Esophagus muscularis mucosa (tissue), 3 donors: Measurements from ENCODE around the gene MED29.

Source experiments
- CTCF ChIP-seq, 3 experiments: fragments of 200-600 bp in 2 of 3; fragments of 450-650 bp in 1 of 3; sonication (generic) in 2 of 3; IDR thresholded peaks; one replicate each; pipeline ENCODE4 v1.5.1; 2017 to 2019; ENCODE audit warnings: antibody characterized with exemption in 3 of 3, mild to moderate bottlenecking in 2 of 3, moderate library complexity in 1 of 3
- POLR2A ChIP-seq: fragments of 450-650 bp; IDR thresholded peaks from one replicate; pipeline ENCODE4 v1.6.1; 2017; ENCODE audit warnings: antibody characterized with exemption, moderate library complexity, mild to moderate bottlenecking, low read depth
- POLR2AphosphoS5 ChIP-seq, 2 donors: sonication (generic); formaldehyde crosslinking; IDR thresholded peaks; one replicate each; pipeline ENCODE4 v1.6.1; 2017; ENCODE audit warnings: antibody characterized with exemption in 2 of 2

- TF ChIP-seq CTCF (IDR thresholded peaks at IDR 0.05) (no peak), POLR2AphosphoS5 (IDR thresholded peaks at IDR 0.05) (no peak), POLR2A (no peak)
These were observed 30.8 kb downstream of the MED29 start for GRCh38 chr19:39422020-39422419.
